HEK293 (cell line): Measurements from ENCODE around the gene CADM1.

Source experiments
- CTCF ChIA-PET: fragments of 350-600 bp; formaldehyde crosslinking; extraction: SDS; loops from one replicate; lab custom pipeline; 2021; ENCODE audit warnings: antibody characterized with exemption; lab: Yijun Ruan, JAX
- POLR2A ChIA-PET: fragments of 300-600 bp; formaldehyde crosslinking; extraction: SDS; loops from one replicate; lab custom pipeline; 2020; ENCODE audit warnings: antibody characterized with exemption, inconsistent platforms; lab: Yijun Ruan, JAX
- H3K27ac ChIP-seq: fragments of 200-500 bp; sonication (Bioruptor generic); 2 replicates; pipeline ENCODE4 v1.5.1; 2014; ENCODE audit warnings: low read depth, low read length, control low read depth, inconsistent platforms; ENCODE audit errors: extremely low read depth
- H3K36me3 ChIP-seq, 2 experiments: fragments of 200-500 bp in 1 of 2; sonication (Bioruptor generic) in 1 of 2; 1 replicate in 1 of 2; 2 replicates in 1 of 2; pipeline ENCODE4 v1.5.1; 2014 to 2017; ENCODE audit warnings: inconsistent platforms in 2 of 2, low read length in 2 of 2; ENCODE audit not compliant: control insufficient read depth in 2 of 2, insufficient read depth in 1 of 2
- H3K4me1 ChIP-seq: fragments of 200-500 bp; sonication (Bioruptor generic); 2 replicates; pipeline ENCODE4 v1.5.1; 2014; ENCODE audit warnings: mild to moderate bottlenecking, low read length, inconsistent platforms; ENCODE audit not compliant: control insufficient read depth, insufficient read depth
- H3K4me3 ChIP-seq: 2 replicates; pipeline ENCODE4 v1.5.1; 2011; ENCODE audit warnings: low read depth, mild to moderate bottlenecking, control low read depth, low read length, moderate library complexity
- H3K9me3 ChIP-seq: fragments of 200-500 bp; sonication (Bioruptor generic); 2 replicates; pipeline ENCODE4 v1.5.1; 2014; ENCODE audit warnings: low read depth, low read length, inconsistent platforms; ENCODE audit not compliant: control insufficient read depth, insufficient read depth
- FEZF1 ChIP-seq: fragments of 450-650 bp; formaldehyde crosslinking; IDR thresholded peaks from 2 replicates; pipeline ENCODE4 v1.5.1; 2016; ENCODE audit warnings: missing biosample characterization, missing genetic modification characterization
- GFI1B ChIP-seq: fragments of 450-650 bp; formaldehyde crosslinking; IDR thresholded peaks from 2 replicates; pipeline ENCODE4 v1.5.1; 2016; ENCODE audit warnings: missing biosample characterization, missing genetic modification characterization
- GLIS1 ChIP-seq: fragments of 450-650 bp; formaldehyde crosslinking; IDR thresholded peaks from 2 replicates; pipeline ENCODE4 v1.5.1; 2016; ENCODE audit warnings: missing biosample characterization, missing genetic modification characterization
- SP7 ChIP-seq: fragments of 450-650 bp; formaldehyde crosslinking; IDR thresholded peaks from 2 replicates; pipeline ENCODE4 v1.5.1; 2016; ENCODE audit warnings: missing biosample characterization, missing genetic modification characterization
- ZBTB17 ChIP-seq: fragments of 450-650 bp; formaldehyde crosslinking; IDR thresholded peaks from 2 replicates; pipeline ENCODE4 v1.5.1; 2016; ENCODE audit warnings: missing biosample characterization, missing genetic modification characterization
- ZFP3 ChIP-seq: fragments of 450-650 bp; formaldehyde crosslinking; IDR thresholded peaks from 2 replicates; pipeline ENCODE4 v1.5.1; 2016; ENCODE audit warnings: low read depth, missing biosample characterization, missing genetic modification characterization
- ZFP69B ChIP-seq: fragments of 450-650 bp; formaldehyde crosslinking; IDR thresholded peaks from 2 replicates; pipeline ENCODE4 v1.5.1; 2016; ENCODE audit warnings: missing biosample characterization, missing genetic modification characterization
- ZNF157 ChIP-seq: fragments of 450-650 bp; formaldehyde crosslinking; IDR thresholded peaks from 2 replicates; pipeline ENCODE4 v1.5.1; 2016; ENCODE audit warnings: missing biosample characterization, missing genetic modification characterization
- ZNF16 ChIP-seq: fragments of 450-650 bp; formaldehyde crosslinking; IDR thresholded peaks from 2 replicates; pipeline ENCODE4 v1.5.1; 2016; ENCODE audit warnings: low read depth, missing biosample characterization, missing genetic modification characterization
- ZNF174 ChIP-seq: fragments of 450-650 bp; formaldehyde crosslinking; IDR thresholded peaks from 2 replicates; pipeline ENCODE4 v1.5.0; 2017; ENCODE audit warnings: missing biosample characterization, mild to moderate bottlenecking, missing genetic modification characterization
- ZNF175 ChIP-seq: fragments of 450-650 bp; formaldehyde crosslinking; IDR thresholded peaks from 2 replicates; pipeline ENCODE4 v1.5.1; 2016; ENCODE audit warnings: missing biosample characterization, missing genetic modification characterization
- ZNF2 ChIP-seq: fragments of 450-650 bp; formaldehyde crosslinking; IDR thresholded peaks from 2 replicates; pipeline ENCODE4 v1.5.1; 2016; ENCODE audit warnings: missing biosample characterization, missing genetic modification characterization
- ZNF214 ChIP-seq: fragments of 450-650 bp; formaldehyde crosslinking; IDR thresholded peaks from 2 replicates; pipeline ENCODE4 v1.5.1; 2017; ENCODE audit warnings: missing biosample characterization, mild to moderate bottlenecking, missing genetic modification characterization, borderline replicate concordance
- ZNF221 ChIP-seq: fragments of 450-650 bp; formaldehyde crosslinking; IDR thresholded peaks from 2 replicates; pipeline ENCODE4 v1.5.1; 2017; ENCODE audit warnings: missing biosample characterization, missing genetic modification characterization, borderline replicate concordance
- ZNF341 ChIP-seq: fragments of 450-650 bp; formaldehyde crosslinking; IDR thresholded peaks from 2 replicates; pipeline ENCODE4; 2016; ENCODE audit warnings: low read depth, missing biosample characterization, missing genetic modification characterization
- ZNF426 ChIP-seq: fragments of 450-650 bp; formaldehyde crosslinking; IDR thresholded peaks from 2 replicates; pipeline ENCODE4 v1.5.1; 2017; ENCODE audit warnings: missing biosample characterization, missing genetic modification characterization, mild to moderate bottlenecking, inconsistent platforms, moderate library complexity
- ZNF521 ChIP-seq: fragments of 450-650 bp; formaldehyde crosslinking; IDR thresholded peaks from 2 replicates; pipeline ENCODE4 v1.5.1; 2017; ENCODE audit warnings: missing biosample characterization, mild to moderate bottlenecking, missing genetic modification characterization
- ZNF610 ChIP-seq: fragments of 450-650 bp; formaldehyde crosslinking; IDR thresholded peaks from 2 replicates; pipeline ENCODE4 v1.5.1; 2016; ENCODE audit warnings: missing biosample characterization, missing genetic modification characterization, borderline replicate concordance
- ZNF624 ChIP-seq: fragments of 450-650 bp; formaldehyde crosslinking; IDR thresholded peaks from 2 replicates; pipeline ENCODE4 v1.5.1; 2017; ENCODE audit warnings: missing biosample characterization, missing genetic modification characterization
- ZNF629 ChIP-seq: fragments of 450-650 bp; formaldehyde crosslinking; IDR thresholded peaks from 2 replicates; pipeline ENCODE4 v1.5.1; 2017; ENCODE audit warnings: missing biosample characterization, missing genetic modification characterization
- ZNF677 ChIP-seq: fragments of 450-650 bp; IDR thresholded peaks from 2 replicates; pipeline ENCODE4 v1.5.0; 2018; ENCODE audit warnings: missing biosample characterization, mild to moderate bottlenecking, missing genetic modification characterization, moderate library complexity
- ZNF701 ChIP-seq: fragments of 450-650 bp; formaldehyde crosslinking; IDR thresholded peaks from 2 replicates; pipeline ENCODE4 v1.5.1; 2016; ENCODE audit warnings: missing biosample characterization, missing genetic modification characterization
- ZNF76 ChIP-seq: fragments of 450-650 bp; formaldehyde crosslinking; IDR thresholded peaks from 2 replicates; pipeline ENCODE4; 2016; ENCODE audit warnings: low read depth, missing biosample characterization, missing genetic modification characterization, borderline replicate concordance
- ZNF837 ChIP-seq: fragments of 450-650 bp; formaldehyde crosslinking; IDR thresholded peaks from 2 replicates; pipeline ENCODE4 v1.5.1; 2016; ENCODE audit warnings: missing biosample characterization, missing genetic modification characterization
- ZNF843 ChIP-seq: fragments of 450-650 bp; formaldehyde crosslinking; IDR thresholded peaks from 2 replicates; pipeline ENCODE4 v1.5.1; 2016; ENCODE audit warnings: missing biosample characterization, missing genetic modification characterization
- TF ChIP-seq, protein P1 (sequence below): fragments of 450-650 bp; formaldehyde crosslinking; IDR thresholded peaks from 2 replicates; pipeline ENCODE4 v1.5.1; 2016; ENCODE audit warnings: missing biosample characterization, missing genetic modification characterization, borderline replicate concordance
- TF ChIP-seq, protein P2 (sequence below): fragments of 450-650 bp; formaldehyde crosslinking; IDR thresholded peaks from 2 replicates; pipeline ENCODE4 v1.5.1; 2016; ENCODE audit warnings: missing biosample characterization, missing genetic modification characterization, low read depth
- TF ChIP-seq, protein P3 (sequence below): fragments of 450-650 bp; formaldehyde crosslinking; IDR thresholded peaks from 2 replicates; pipeline ENCODE4 v1.5.1; 2016; ENCODE audit warnings: missing biosample characterization, missing genetic modification characterization

CADM1 gene

DNA sequence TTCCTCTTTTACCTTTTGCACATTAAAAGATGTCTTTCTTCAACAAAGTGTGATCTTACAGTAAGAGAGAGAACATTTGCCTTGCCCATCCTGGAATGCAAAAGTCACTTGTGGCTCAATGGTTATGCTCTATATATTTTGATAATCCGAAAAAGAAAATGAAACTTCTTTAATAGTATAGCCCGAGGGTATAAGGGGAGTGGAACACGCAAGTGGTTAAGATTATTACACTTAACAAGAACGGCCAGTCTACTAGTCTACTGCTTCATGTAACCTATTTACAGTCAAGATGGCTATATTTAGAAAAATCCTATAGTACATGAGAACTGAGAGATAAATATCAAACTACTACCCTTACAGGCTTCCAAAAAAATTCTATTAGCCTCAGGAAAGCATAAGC is 86.1 kb downstream of the CADM1 start:
- H3K4me3 ChIP-seq: no peak overlapping the region
- CTCF ChIA-PET: no interaction called here
- no peaks in the 10 kb centered on the region for H3K9me3 ChIP-seq
- H3K27ac ChIP-seq: no peak overlapping the region
- H3K36me3 ChIP-seq: no peaks in the 10 kb centered on the region
- TF ChIP-seq ZNF610 (tag by site-specific recombination) (no peak), ZNF76 (tag by site-specific recombination) (no peak), ZNF837 (tag by site-specific recombination) (no peak), ZNF214 (tag by site-specific recombination) (no peak), ZNF221 (tag by site-specific recombination) (no peak), ZNF701 (tag by site-specific recombination) (no peak)
- POLR2A ChIA-PET: no interaction called here
- peaks cover 16% of the 10 kb centered on the region for H3K4me1 ChIP-seq

DNA sequence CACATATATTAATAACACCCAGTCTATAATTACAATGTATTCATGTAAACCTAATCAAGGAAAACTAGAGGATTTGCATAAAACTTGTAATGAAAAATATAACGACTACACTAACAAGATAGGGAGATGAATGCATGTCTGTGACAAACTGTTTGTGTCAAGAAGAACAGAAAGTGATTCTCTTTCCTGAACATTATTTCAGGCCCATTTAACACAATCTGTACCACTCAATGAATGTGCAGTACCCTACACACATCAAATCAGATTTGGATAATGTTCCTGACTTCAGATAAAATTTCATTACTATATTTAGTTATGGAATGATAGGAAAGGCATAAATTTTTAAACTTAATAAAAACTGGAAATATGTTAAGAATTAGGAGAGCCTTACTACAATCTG is 93.1 kb downstream of the CADM1 start:
- H3K4me1 ChIP-seq: peaks cover 15% of the 10 kb centered on the region
- ChIA-PET CTCF (interaction anchor here (0.5 to 0.9 kb wide), 2 partner anchors 17 to 78 kb away, joined by 3 read pairs; no protein-coding TSS in a partner anchor), POLR2A (no interaction called here)
- no peaks in the 10 kb centered on the region for H3K36me3 ChIP-seq
- 0 out of 2 replicates have a peak, but pooled peaks have one; percentile 30 for TF ChIP-seq SP7
- TF ChIP-seq GFI1B (tag by site-specific recombination): 0 out of 2 replicates have a peak, but pooled peaks have one; percentile 21
- TF ChIP-seq ZNF624: no peak
- no peak overlapping the region for H3K27ac ChIP-seq
- H3K9me3 ChIP-seq: no peaks in the 10 kb centered on the region
- no peak overlapping the region for H3K4me3 ChIP-seq

DNA sequence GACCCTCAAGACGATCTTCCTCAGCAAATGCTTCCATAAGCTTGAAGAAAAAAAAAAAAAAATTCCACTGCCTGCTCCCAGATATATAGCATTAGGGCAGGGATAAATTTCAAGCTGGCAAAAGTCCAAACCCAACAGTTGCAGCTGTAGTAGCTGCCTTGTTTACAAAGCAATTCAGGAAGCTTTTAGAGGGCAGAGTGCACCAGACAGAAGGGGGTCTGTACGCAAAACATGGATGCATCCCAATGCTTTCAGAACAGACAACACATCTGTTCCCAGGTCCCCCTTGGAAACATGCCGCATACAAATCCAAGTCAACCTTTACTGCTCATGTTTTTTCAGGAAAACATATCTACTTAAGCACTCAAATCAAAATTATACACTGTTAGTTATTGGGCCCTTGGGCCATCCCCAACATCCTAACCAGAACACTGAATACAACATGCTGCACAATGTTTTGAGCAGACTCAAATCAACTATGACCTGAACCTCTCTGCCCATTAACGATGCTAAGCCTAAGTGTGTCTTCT is 94.5 kb downstream of the CADM1 start:
- CTCF ChIA-PET: interaction anchor here (0.6 to 1.7 kb wide), 5 partner anchors 11 to 250 kb away, joined by 3 to 5 read pairs (median 3); no protein-coding TSS in a partner anchor
- peaks cover 17% of the 10 kb centered on the region for H3K4me1 ChIP-seq
- POLR2A ChIA-PET: no interaction called here
- no peaks in the 10 kb centered on the region for H3K36me3 ChIP-seq
- H3K4me3 ChIP-seq: no peak overlapping the region
- H3K9me3 ChIP-seq: no peaks in the 10 kb centered on the region
- H3K27ac ChIP-seq: peak overlapping the region; percentile 3; the same call in 1 of the 2 replicates
- no peak for TF ChIP-seq ZNF16
- TF ChIP-seq GLIS1 (tag by site-specific recombination): peak; percentile 55
- no peak for TF ChIP-seq ZNF174 (tag by site-specific recombination)
- TF ChIP-seq, protein P1, sequence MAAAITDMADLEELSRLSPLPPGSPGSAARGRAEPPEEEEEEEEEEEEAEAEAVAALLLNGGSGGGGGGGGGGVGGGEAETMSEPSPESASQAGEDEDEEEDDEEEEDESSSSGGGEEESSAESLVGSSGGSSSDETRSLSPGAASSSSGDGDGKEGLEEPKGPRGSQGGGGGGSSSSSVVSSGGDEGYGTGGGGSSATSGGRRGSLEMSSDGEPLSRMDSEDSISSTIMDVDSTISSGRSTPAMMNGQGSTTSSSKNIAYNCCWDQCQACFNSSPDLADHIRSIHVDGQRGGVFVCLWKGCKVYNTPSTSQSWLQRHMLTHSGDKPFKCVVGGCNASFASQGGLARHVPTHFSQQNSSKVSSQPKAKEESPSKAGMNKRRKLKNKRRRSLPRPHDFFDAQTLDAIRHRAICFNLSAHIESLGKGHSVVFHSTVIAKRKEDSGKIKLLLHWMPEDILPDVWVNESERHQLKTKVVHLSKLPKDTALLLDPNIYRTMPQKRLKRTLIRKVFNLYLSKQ (tag by site-specific recombination): no peak
- peak; percentile 48; the same call in 1 of the 2 replicates for TF ChIP-seq ZNF843 (tag by site-specific recombination)
- TF ChIP-seq, protein P2, sequence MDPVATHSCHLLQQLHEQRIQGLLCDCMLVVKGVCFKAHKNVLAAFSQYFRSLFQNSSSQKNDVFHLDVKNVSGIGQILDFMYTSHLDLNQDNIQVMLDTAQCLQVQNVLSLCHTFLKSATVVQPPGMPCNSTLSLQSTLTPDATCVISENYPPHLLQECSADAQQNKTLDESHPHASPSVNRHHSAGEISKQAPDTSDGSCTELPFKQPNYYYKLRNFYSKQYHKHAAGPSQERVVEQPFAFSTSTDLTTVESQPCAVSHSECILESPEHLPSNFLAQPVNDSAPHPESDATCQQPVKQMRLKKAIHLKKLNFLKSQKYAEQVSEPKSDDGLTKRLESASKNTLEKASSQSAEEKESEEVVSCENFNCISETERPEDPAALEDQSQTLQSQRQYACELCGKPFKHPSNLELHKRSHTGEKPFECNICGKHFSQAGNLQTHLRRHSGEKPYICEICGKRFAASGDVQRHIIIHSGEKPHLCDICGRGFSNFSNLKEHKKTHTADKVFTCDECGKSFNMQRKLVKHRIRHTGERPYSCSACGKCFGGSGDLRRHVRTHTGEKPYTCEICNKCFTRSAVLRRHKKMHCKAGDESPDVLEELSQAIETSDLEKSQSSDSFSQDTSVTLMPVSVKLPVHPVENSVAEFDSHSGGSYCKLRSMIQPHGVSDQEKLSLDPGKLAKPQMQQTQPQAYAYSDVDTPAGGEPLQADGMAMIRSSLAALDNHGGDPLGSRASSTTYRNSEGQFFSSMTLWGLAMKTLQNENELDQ (tag by site-specific recombination): no peak
- peak; percentile 60 for TF ChIP-seq ZBTB17 (tag by site-specific recombination)
- peak; percentile 70 for TF ChIP-seq FEZF1 (tag by site-specific recombination)
- TF ChIP-seq ZFP69B: peak; percentile 75
- TF ChIP-seq ZNF341 (tag by site-specific recombination): no peak
- TF ChIP-seq ZFP3 (tag by site-specific recombination): no peak
- no peak for TF ChIP-seq ZNF426
- TF ChIP-seq ZNF2: 0 out of 2 replicates have a peak, but pooled peaks have one; percentile 26
- TF ChIP-seq ZNF521: no peak
- TF ChIP-seq, protein P3, sequence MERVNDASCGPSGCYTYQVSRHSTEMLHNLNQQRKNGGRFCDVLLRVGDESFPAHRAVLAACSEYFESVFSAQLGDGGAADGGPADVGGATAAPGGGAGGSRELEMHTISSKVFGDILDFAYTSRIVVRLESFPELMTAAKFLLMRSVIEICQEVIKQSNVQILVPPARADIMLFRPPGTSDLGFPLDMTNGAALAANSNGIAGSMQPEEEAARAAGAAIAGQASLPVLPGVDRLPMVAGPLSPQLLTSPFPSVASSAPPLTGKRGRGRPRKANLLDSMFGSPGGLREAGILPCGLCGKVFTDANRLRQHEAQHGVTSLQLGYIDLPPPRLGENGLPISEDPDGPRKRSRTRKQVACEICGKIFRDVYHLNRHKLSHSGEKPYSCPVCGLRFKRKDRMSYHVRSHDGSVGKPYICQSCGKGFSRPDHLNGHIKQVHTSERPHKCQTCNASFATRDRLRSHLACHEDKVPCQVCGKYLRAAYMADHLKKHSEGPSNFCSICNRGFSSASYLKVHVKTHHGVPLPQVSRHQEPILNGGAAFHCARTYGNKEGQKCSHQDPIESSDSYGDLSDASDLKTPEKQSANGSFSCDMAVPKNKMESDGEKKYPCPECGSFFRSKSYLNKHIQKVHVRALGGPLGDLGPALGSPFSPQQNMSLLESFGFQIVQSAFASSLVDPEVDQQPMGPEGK (tag by site-specific recombination): peak; percentile 50
- TF ChIP-seq ZNF157 (tag by site-specific recombination): no peak
- no peak for TF ChIP-seq ZNF175
- no peak for TF ChIP-seq ZNF677 (tag by site-specific recombination)
- TF ChIP-seq ZNF629 (tag by site-specific recombination): peak; percentile 35
